Neural crest cell (in vitro differentiated cells): ENCODE data around the gene MTFP1. TPM values are rescaled to one million over a fixed set of nuclear protein-coding genes. Genes with fewer than 3 reads are reported as not detected.

Source experiments
- DNase-seq: peaks from one replicate; pipeline ENCODE4 v3.0.0; 2021; ENCODE audit warnings: low read depth, mixed read lengths, low spot score
- H3K27ac Mint-ChIP-seq: one replicate; pipeline ENCODE4 v1.8.0; 2021; ENCODE audit warnings: mild to moderate bottlenecking, mixed read lengths; ENCODE audit not compliant: unreplicated experiment
- H3K27me3 Mint-ChIP-seq: 2 replicates; pipeline ENCODE4 v1.8.0; 2021; ENCODE audit warnings: low read depth, mild to moderate bottlenecking, mixed read lengths
- H3K36me3 Mint-ChIP-seq: 2 replicates; pipeline ENCODE4 v1.8.0; 2021; ENCODE audit warnings: low read depth, mild to moderate bottlenecking, mixed read lengths
- H3K4me1 Mint-ChIP-seq: 2 replicates; pipeline ENCODE4 v1.8.0; 2021; ENCODE audit warnings: mixed read lengths
- H3K4me3 Mint-ChIP-seq: one replicate; pipeline ENCODE4 v1.8.0; 2021; ENCODE audit warnings: mild to moderate bottlenecking, mixed read lengths
- H3K9me3 Mint-ChIP-seq: 2 replicates; pipeline ENCODE4 v1.8.0; 2021; ENCODE audit warnings: mixed read lengths
- total RNA-seq: library from RNA; stranded (reverse); gene quantifications from 2 replicates; pipeline ENCODE4 v1.2.1, GENCODE V29; 2021
- TF ChIP-seq, protein P1 (sequence below): fragments of 200-600 bp; sonication (generic); conservative IDR thresholded peaks from 2 replicates; pipeline ENCODE4 v1.5.0; 2021; ENCODE audit warnings: antibody characterized with exemption, mild to moderate bottlenecking

The MTFP1 gene
- total RNA-seq, 1 donor from 2014 or later, result 37.4 TPM

DNA sequence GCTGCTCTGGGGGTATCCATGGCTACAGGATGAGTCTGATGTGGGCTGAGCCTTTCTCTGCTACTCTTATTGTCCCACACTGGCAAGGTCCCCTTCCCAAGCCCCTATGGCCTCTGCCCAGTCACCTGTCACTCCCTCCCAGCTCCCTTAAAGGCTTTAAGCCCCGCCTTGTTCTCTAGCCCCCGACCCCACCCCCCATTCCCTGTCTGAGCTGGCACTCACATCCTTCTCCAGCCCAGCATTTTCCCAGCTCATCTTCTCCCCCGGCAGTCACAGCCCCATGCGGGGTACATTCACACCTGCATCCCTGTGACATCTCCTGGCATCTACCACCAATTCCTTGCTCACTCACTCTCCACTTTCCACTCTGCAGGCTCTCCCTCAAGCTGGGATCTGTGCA is 4.3 kb downstream of the MTFP1 start:
- no peak for DNase-seq
- Mint-ChIP-seq H3K9me3 (no peaks in the 10 kb centered on the region), H3K4me1 (peaks cover 18% of the 10 kb centered on the region), H3K4me3 (no peak overlapping the region), H3K36me3 (no peaks in the 10 kb centered on the region), H3K27ac (peak overlapping the region; percentile 39), H3K27me3 (no peaks in the 10 kb centered on the region)
- TF ChIP-seq, protein P1, sequence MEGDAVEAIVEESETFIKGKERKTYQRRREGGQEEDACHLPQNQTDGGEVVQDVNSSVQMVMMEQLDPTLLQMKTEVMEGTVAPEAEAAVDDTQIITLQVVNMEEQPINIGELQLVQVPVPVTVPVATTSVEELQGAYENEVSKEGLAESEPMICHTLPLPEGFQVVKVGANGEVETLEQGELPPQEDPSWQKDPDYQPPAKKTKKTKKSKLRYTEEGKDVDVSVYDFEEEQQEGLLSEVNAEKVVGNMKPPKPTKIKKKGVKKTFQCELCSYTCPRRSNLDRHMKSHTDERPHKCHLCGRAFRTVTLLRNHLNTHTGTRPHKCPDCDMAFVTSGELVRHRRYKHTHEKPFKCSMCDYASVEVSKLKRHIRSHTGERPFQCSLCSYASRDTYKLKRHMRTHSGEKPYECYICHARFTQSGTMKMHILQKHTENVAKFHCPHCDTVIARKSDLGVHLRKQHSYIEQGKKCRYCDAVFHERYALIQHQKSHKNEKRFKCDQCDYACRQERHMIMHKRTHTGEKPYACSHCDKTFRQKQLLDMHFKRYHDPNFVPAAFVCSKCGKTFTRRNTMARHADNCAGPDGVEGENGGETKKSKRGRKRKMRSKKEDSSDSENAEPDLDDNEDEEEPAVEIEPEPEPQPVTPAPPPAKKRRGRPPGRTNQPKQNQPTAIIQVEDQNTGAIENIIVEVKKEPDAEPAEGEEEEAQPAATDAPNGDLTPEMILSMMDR, result no peak

DNA sequence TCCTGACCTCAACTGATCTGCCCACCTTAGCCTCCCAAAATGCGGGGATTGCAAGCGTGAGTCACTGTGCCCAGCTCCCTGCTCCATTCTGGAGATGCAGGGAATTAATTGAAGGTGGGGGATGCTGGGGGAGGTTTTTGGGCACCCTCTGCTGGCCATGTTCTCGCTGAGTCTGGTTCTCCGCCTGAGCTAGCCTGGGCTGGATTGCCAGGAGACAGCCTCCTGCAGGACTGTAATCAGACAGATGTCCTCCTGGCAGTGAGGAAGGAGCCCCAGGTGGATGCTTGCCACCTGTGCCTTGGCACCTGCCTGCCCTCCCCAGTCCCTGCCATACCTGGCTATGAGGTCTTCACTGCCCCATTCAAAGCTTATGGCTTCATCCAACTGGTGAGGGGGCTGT is 5.4 kb downstream of the MTFP1 start:
- Mint-ChIP-seq H3K4me3 (no peak overlapping the region), H3K27ac (no peak overlapping the region), H3K4me1 (peaks cover 19% of the 10 kb centered on the region), H3K27me3 (no peaks in the 10 kb centered on the region), H3K9me3 (no peaks in the 10 kb centered on the region), H3K36me3 (no peaks in the 10 kb centered on the region)
- DNase-seq, result no peak
- TF ChIP-seq, protein P1, result no peak

DNA sequence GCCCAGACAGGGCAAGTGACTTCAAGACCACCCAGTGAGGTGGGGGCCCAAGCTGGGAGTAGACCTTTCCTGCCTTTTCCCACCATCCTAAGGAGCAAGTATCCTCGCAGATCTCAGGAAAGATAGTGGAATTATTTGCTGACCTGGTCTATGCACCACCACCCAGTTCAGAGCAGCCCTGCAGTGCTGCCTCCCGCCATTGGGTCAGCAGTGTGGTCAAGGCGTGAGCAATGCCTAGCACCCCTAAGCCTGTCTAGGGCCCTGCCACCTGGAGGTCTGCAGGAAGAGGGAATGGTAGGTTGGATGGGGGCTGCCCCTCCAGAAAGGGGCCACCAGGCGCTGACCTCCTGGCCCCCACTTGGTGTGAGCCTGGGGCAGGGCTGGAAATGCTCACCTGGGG is 6.5 kb downstream of the MTFP1 start:
- TF ChIP-seq, protein P1, result no peak
- H3K4me3 Mint-ChIP-seq, result no peak overlapping the region
- no peak overlapping the region for H3K27ac Mint-ChIP-seq
- H3K36me3 Mint-ChIP-seq, result no peaks in the 10 kb centered on the region
- no peaks in the 10 kb centered on the region for H3K9me3 Mint-ChIP-seq
- no peaks in the 10 kb centered on the region for H3K27me3 Mint-ChIP-seq
- no peak for DNase-seq
- peaks cover 9% of the 10 kb centered on the region for H3K4me1 Mint-ChIP-seq

DNA sequence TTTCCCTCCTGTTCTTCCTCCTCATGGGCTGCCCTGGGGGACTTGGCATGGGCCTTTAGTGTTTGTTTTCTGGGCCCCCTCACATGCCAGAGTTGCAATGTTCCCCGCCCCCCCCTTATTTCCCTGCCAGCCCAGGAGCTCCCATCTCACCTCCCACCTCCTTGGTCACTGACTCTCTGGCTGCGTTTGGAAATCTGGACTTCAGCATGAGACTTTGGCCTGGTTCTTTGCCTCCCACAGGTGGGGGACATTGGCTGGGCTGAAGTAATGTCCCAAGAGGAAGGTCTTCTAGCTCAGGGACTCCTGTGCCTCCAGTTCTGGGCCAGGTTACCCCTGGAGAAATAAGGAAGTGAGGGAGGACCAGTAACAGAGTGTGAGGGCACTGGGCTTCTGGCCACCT is 7.0 kb downstream of the MTFP1 start:
- no peak overlapping the region for H3K4me3 Mint-ChIP-seq
- H3K9me3 Mint-ChIP-seq, result no peaks in the 10 kb centered on the region
- H3K27ac Mint-ChIP-seq, result no peak overlapping the region
- DNase-seq, result no peak
- H3K27me3 Mint-ChIP-seq, result no peaks in the 10 kb centered on the region
- TF ChIP-seq, protein P1, result no peak
- no peaks in the 10 kb centered on the region for H3K36me3 Mint-ChIP-seq
- peaks cover 9% of the 10 kb centered on the region for H3K4me1 Mint-ChIP-seq

DNA sequence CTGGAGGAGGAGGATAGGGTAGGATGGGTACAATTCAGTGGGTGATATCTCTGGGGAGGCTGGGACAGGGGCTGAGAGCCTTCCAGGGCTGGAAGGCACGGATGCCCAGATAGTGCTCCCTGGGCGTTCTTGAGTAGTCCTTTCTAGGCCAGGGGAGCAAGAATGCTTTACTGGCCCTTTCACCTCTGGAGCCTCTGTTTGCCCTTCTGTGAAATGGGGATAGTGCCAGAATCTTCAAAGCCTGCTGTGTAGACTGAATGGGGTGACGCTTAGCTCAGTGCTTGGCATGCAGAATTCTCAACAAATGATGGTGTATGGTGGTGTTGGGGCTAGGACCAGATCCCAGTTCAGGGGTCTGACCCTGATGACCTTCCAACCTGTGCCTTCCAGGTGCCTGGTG is 7.7 kb downstream of the MTFP1 start:
- Mint-ChIP-seq H3K27ac (no peak overlapping the region), H3K36me3 (no peaks in the 10 kb centered on the region), H3K27me3 (peaks cover under 1% of the 10 kb centered on the region)

More for the DNA sequence above, 7.7 kb downstream of the MTFP1 start:
- Mint-ChIP-seq H3K4me3 (no peak overlapping the region), H3K9me3 (no peaks in the 10 kb centered on the region), H3K4me1 (peaks cover 9% of the 10 kb centered on the region)
- TF ChIP-seq, protein P1, result no peak
- no peak for DNase-seq
